ENCODE measurements around the gene HPCA. TPM values are rescaled to one million over a fixed set of nuclear protein-coding genes. Genes with fewer than 3 reads are reported as not detected.

The HPCA gene
- total and polyA plus RNA-seq, 2 experiments from 2014 or later = not detected

DNA sequence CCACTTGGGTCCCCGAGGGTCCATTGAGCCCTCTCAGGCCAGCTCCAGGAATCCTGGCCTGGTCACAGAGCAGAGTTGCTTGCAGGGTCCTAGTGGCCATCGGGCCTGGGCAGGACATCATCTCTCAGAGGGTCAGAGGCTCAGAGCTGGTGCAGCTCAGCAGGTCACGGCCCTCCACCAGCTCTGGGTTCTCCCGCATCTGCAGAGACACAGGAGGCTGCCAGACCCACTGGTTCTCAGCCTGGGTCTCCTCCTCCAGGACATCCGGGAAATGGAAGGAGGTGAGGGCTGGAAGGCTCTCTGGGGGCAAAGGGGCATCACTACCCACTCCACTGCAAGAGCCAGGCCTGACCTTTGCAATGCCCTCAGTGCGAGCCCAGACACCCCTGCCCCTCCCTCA lies 8.4 kb downstream of the HPCA start:
- 86 to 87% methylated on average over 6 of the region's 6 CpGs for WGBS, 2 experiments (ENCODE audit: low coverage in 1 of 2, low lambda C conversion rate in 2 of 2, missing lambda C conversion rate in 2 of 2)
- Histone ChIP-seq H3K4me3 (no peak overlapping the region), H3K9me3 (ENCODE audit: low read depth) (no peaks in the 10 kb centered on the region), H3F3A (ENCODE audit: insufficient read depth) (no peaks in the 10 kb centered on the region), H2AFZ (no peak overlapping the region), H4K20me1 (ENCODE audit: insufficient read depth) (no peaks in the 10 kb centered on the region), H3K4me2 (ENCODE audit: unreplicated experiment) (no peak overlapping the region), H3K79me2 (ENCODE audit: insufficient read depth) (no peaks in the 10 kb centered on the region), H3K9ac (no peak overlapping the region), H3K9me2 (ENCODE audit: insufficient read depth) (no peaks in the 10 kb centered on the region), H3K27ac (no peak overlapping the region), H3K4me1 (ENCODE audit: insufficient read depth) (no peaks in the 10 kb centered on the region), H3K27me3 (replicated peaks; ENCODE audit: insufficient read depth) (peaks cover 14% of the 10 kb centered on the region), H3K36me3 (ENCODE audit: low read depth) (no peaks in the 10 kb centered on the region)
- in situ Hi-C loops (cut with MboI) = no loop called here
- no peak for DNase-seq
- TF ChIP-seq EZH2phosphoT487 (IDR thresholded peaks at IDR 0.05; ENCODE audit: insufficient read depth, low read depth) (no peak), EZH2 (IDR thresholded peaks at IDR 0.05; ENCODE audit: insufficient read depth, poor library complexity, severe bottlenecking) (no peak)

DNA sequence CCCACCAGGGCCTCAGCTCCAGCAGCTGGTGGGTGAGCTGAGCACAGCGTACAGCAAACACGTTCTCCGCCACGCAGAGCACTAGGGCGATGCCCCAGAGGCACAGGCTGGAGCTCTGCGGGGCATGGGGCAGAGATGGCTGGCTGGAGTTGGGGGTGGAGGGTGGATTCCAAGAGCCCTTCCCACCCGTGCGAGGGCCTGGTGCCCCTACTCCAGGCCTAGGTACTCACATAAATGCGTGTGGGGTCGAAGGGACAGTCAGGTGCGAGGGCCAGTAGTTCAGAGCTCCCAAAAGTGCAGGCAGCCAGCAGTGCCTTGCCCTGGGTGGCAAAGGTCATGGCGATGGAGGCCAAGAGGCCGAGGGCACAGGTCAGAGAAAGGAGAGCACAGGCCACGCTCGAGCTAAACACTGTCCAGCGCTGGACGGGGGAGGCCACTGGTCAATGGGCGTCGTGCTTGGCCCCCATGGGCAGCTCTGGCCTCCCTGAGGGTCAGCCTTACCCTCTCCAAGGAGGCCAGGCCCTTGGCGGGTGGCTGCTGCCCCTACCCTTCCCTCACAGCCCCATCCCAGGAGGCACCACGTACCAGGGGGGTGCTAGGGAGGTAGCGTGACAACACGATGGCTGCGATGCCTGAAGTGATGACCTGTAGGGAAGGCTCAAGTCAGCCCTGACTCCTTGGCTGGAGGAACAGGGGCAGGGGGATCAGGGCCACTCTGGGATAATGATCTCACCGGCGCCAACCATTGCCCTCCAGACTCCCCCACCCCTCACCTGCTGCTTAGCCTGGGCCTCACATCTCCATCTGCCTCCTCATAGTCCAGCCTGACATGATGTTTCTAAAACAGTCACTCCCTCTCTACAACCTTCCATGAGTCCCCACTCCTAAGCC lies 9.3 kb downstream of the HPCA start:
- 90 to 94% methylated on average over 20 to 26 of the region's 26 CpGs for WGBS, 2 experiments (ENCODE audit: low coverage in 1 of 2, low lambda C conversion rate in 2 of 2, missing lambda C conversion rate in 2 of 2)
- Histone ChIP-seq H3K27ac (no peak overlapping the region), H3F3A (ENCODE audit: insufficient read depth) (no peaks in the 10 kb centered on the region), H3K9me2 (ENCODE audit: insufficient read depth) (no peaks in the 10 kb centered on the region), H3K27me3 (replicated peaks; ENCODE audit: insufficient read depth) (peaks cover 14% of the 10 kb centered on the region), H3K4me2 (ENCODE audit: unreplicated experiment) (no peak overlapping the region), H3K36me3 (ENCODE audit: low read depth) (no peaks in the 10 kb centered on the region), H3K4me1 (ENCODE audit: insufficient read depth) (no peaks in the 10 kb centered on the region), H3K9me3 (ENCODE audit: low read depth) (no peaks in the 10 kb centered on the region), H4K20me1 (ENCODE audit: insufficient read depth) (no peaks in the 10 kb centered on the region), H3K9ac (no peak overlapping the region), H3K4me3 (no peak overlapping the region), H2AFZ (no peak overlapping the region), H3K79me2 (ENCODE audit: insufficient read depth) (no peaks in the 10 kb centered on the region)
- in situ Hi-C loops (cut with MboI) = no loop called here
- TF ChIP-seq EZH2 (IDR thresholded peaks at IDR 0.05; ENCODE audit: insufficient read depth, poor library complexity, severe bottlenecking) (no peak), EZH2phosphoT487 (IDR thresholded peaks at IDR 0.05; ENCODE audit: insufficient read depth, low read depth) (no peak)
- no peak for DNase-seq

DNA sequence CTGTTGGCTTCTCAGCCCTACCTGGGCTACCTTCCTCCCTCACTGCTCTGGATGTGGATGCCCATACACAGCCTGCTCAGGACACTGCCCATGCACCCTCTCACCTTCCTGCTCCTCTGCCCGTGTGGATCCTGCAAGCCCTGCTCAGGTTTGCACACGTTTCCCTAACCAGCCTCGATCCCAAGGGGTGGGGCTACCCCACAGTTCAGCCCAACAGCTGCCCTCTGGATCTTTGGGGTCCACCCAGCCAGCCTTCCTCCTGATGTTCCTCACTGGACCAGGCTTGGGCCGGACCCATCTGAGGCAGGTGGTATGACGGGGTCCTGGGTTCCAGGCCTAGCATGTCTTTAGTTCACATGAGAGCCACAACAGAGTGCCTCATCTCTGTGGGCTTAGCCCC lies 10.2 kb downstream of the HPCA start:
- Histone ChIP-seq H4K20me1 (ENCODE audit: insufficient read depth) (no peaks in the 10 kb centered on the region), H3K9ac (no peak overlapping the region), H2AFZ (no peak overlapping the region), H3K9me2 (ENCODE audit: insufficient read depth) (no peaks in the 10 kb centered on the region), H3K36me3 (ENCODE audit: low read depth) (no peaks in the 10 kb centered on the region), H3K79me2 (ENCODE audit: insufficient read depth) (no peaks in the 10 kb centered on the region), H3K4me3 (no peak overlapping the region), H3F3A (ENCODE audit: insufficient read depth) (no peaks in the 10 kb centered on the region), H3K4me1 (ENCODE audit: insufficient read depth) (no peaks in the 10 kb centered on the region), H3K4me2 (ENCODE audit: unreplicated experiment) (no peak overlapping the region), H3K9me3 (ENCODE audit: low read depth) (no peaks in the 10 kb centered on the region), H3K27me3 (replicated peaks; ENCODE audit: insufficient read depth) (peaks cover 13% of the 10 kb centered on the region), H3K27ac (no peak overlapping the region)
- in situ Hi-C loops (cut with MboI) = no loop called here
- no peak for TF ChIP-seq EZH2phosphoT487 (IDR thresholded peaks at IDR 0.05; ENCODE audit: insufficient read depth, low read depth)
- no peak for TF ChIP-seq EZH2 (IDR thresholded peaks at IDR 0.05; ENCODE audit: insufficient read depth, poor library complexity, severe bottlenecking)
- DNase-seq = no peak
- 79 to 84% methylated on average over 5 of the region's 5 CpGs for WGBS, 2 experiments (ENCODE audit: low coverage in 1 of 2, low lambda C conversion rate in 2 of 2, missing lambda C conversion rate in 2 of 2)

DNA sequence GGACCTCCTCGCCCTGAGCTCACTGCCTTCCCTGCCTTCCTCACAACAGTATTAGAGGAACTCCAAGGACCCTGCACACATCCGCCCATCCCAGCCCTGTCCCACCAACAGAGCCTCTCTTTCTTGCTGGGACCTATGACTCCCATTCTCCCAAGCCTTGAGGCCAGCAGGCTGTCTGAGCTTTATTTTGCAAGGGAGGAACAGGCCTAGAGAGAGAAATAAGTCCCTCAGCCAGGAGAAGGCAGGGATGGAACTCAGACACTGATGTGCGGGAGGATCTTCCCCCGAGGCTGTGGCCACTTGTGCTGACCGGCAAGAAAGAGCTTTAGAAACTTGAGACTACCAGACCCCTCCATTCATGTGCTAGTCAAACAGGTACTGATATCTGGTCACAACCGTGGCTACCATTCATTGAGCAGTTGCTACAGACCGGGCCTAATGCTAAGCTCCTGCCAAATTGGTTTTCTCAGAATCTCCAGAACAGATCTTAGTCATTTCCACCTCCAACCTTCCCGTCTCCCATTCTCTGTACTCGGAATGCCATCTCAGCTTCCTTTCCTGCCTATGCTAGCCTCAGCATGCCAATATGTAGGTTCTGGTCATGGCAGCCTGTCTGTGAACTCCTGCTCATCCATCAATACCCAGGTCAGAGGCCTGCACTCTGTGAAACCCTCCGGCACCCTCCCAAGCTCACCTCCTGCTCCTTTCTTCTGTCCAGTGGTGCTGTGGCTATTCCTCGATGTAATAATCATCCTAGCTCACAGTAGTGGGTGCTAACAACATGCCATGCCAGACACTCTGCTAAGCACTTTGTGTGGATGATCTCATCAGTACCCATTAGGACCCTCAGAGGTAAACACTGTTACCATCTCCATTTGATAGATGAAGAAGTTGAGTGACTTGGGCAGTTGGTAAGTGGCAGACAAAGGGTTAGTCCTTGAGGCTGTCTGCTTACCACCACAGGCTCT lies 11.1 kb downstream of the HPCA start:
- Histone ChIP-seq H3K36me3 (ENCODE audit: low read depth) (no peaks in the 10 kb centered on the region), H2AFZ (no peak overlapping the region), H3K9me2 (ENCODE audit: insufficient read depth) (no peaks in the 10 kb centered on the region), H3K4me2 (ENCODE audit: unreplicated experiment) (no peak overlapping the region), H3F3A (ENCODE audit: insufficient read depth) (no peaks in the 10 kb centered on the region), H3K79me2 (ENCODE audit: insufficient read depth) (no peaks in the 10 kb centered on the region), H3K9ac (no peak overlapping the region), H3K4me3 (no peak overlapping the region), H3K9me3 (ENCODE audit: low read depth) (no peaks in the 10 kb centered on the region), H4K20me1 (ENCODE audit: insufficient read depth) (no peaks in the 10 kb centered on the region), H3K4me1 (ENCODE audit: insufficient read depth) (no peaks in the 10 kb centered on the region), H3K27me3 (replicated peaks; ENCODE audit: insufficient read depth) (peaks cover 4% of the 10 kb centered on the region; the same call in 1 of the 2 replicates), H3K27ac (no peak overlapping the region)
- WGBS, 2 experiments (ENCODE audit: low coverage in 1 of 2, low lambda C conversion rate in 2 of 2, missing lambda C conversion rate in 2 of 2) = 80% methylated on average over 11 of the region's 11 CpGs
- in situ Hi-C loops (cut with MboI) = no loop called here
- DNase-seq = no peak
- no peak for TF ChIP-seq EZH2 (IDR thresholded peaks at IDR 0.05; ENCODE audit: insufficient read depth, poor library complexity, severe bottlenecking)
- TF ChIP-seq EZH2phosphoT487 (IDR thresholded peaks at IDR 0.05; ENCODE audit: insufficient read depth, low read depth) = no peak

All from GM23248 (cell line).